Heart right ventricle (tissue), 16 donors: Measurements from ENCODE around the gene MAP3K21. TPM values are rescaled to one million over a fixed set of nuclear protein-coding genes. Genes with fewer than 3 reads are reported as not detected.

Source experiments
- ATAC-seq, 8 donors: fragments of 200-7000 bp; cut with Tn5 transposase; one replicate each; pipeline ENCODE4 v1.9.1; 2020; ENCODE audit warnings: mild to moderate bottlenecking in 8 of 8, moderate library complexity in 8 of 8, moderate number of reproducible peaks in 1 of 8
- DNase-seq, 2 donors: peaks; one replicate each; pipeline ENCODE4 v3.0.0-alpha.2; 2020
- H3K27ac ChIP-seq, 10 donors: fragments of 200-600 bp; sonication (generic) in 2 of 10; one replicate each; pipeline versions ENCODE4 v1.5.0 to v1.8.0; 2020 to 2022; ENCODE audit warnings: mild to moderate bottlenecking in 3 of 10
- H3K27me3 ChIP-seq, 7 donors: fragments of 200-600 bp; one replicate each; pipeline ENCODE4 v1.8.0; 2021 to 2022; ENCODE audit warnings: mild to moderate bottlenecking in 2 of 7
- H3K36me3 ChIP-seq, 9 donors: fragments of 200-600 bp; sonication (generic) in 1 of 9; one replicate each; pipeline versions ENCODE4 v1.5.0 to v1.8.0; 2020 to 2022; ENCODE audit warnings: mild to moderate bottlenecking in 2 of 9
- H3K4me1 ChIP-seq, 9 donors: fragments of 200-600 bp; sonication (generic) in 1 of 9; one replicate each; pipeline versions ENCODE4 v1.5.0 to v1.8.0; 2020 to 2022; ENCODE audit warnings: mild to moderate bottlenecking in 4 of 9
- H3K4me3 ChIP-seq, 10 donors: fragments of 200-600 bp; sonication (generic) in 2 of 10; one replicate each; pipeline versions ENCODE4 v1.5.0 to v1.8.0; 2020 to 2022; ENCODE audit warnings: mild to moderate bottlenecking in 7 of 10, moderate library complexity in 2 of 10
- H3K9me3 ChIP-seq, 11 donors: fragments of 200-600 bp in 10 of 11; sonication (generic) in 2 of 11; one replicate each; pipeline versions ENCODE4 v1.5.0 to v1.8.0; 2013 to 2022; ENCODE audit warnings: mild to moderate bottlenecking in 2 of 11, control low read depth in 1 of 11, moderate library complexity in 1 of 11
- whole genome bisulfite sequencing, 2 donors: extraction: QIAGEN DNeasy Blood & Tissue Kit; methylation state at CpG; one replicate each; pipeline ENCODE4 v1.1.7; 2013; ENCODE audit warnings: inconsistent platforms in 1 of 2; 5-methylcytosine and 5-hydroxymethylcytosine counted together
- intact Hi-C, 10 donors: fragments of 100-400 bp; cut with DNase I; formaldehyde crosslinking; loops; one replicate each; pipeline versions ENCODE4 v1.11.1 to v1.14.2; 2022
- polyA plus RNA-seq, 2 donors: library from polyadenylated mRNA; stranded (reverse); fragments of 200-250 nt; gene quantifications; one replicate each; pipeline ENCODE4 v1.2.3, GENCODE V29; 2013
- total RNA-seq, 10 donors: library from RNA; stranded (reverse); fragmentation: NEBNext Ultra II Directional in 3 of 10; extraction: Animal tissue kit (Norgen Biotek cat#: 25700) in 3 of 10; gene quantifications; one replicate each; pipeline versions ENCODE4 v1.2.1 to v1.2.4, GENCODE V29; 2021 to 2023
- TF ChIP-seq, protein P1 (sequence below), 9 donors: fragments of 200-600 bp; sonication (generic) in 2 of 9; IDR thresholded peaks; one replicate each; pipeline versions ENCODE4 v1.5.0 to v1.8.0; 2021 to 2022; ENCODE audit warnings: antibody characterized with exemption in 9 of 9, mild to moderate bottlenecking in 5 of 9, moderate library complexity in 1 of 9
- donor health status: Arrhythmogenic right ventricular cardiomyopathy.
- donor health status: ischemic (EF 13 %, LVEDD 7.1; RV severe dilation, severe dysfunction).
- donor health status: healthy with polysubstance abuse.
- donor health status: DM: no; HTN: yes; CAD: no.
- donor health status: DM: no; HTN: no; CAD: no.
- donor health status: ischemic (EF 25% LVEDD 6.9; RV normal size, moderate dysfunction).
- donor health status: ischemic (EF 25% LVEDD 5.7; RV mildly dilated, moderate dysfunction).
- donor health status: healthy.
- donor health status: DM: yes; HTN: yes; CAD: no.
- donor health status: Ischemic cardiomyopathy.
- donor health status: ischemic (EF 35%, LVEDD 5.7; RV mildly dilated, moderate dysfunction).
- donor health status: nonischemic (EF 11% LVEDD 7.7; RV severe dilation, severe dysfunction).
- donor health status: DM: yes; HTN: yes; CAD: no.
- donor health status: PGD.
- donor health status: ischemic (EF 29% LVEDD 5.4; RV normal size, mild dysfunction).
- donor health status: nonischemic (EF 23%, LVEDD 6.1; RV moderate dilation, normal function).

The MAP3K21 gene
- total and polyA plus RNA-seq, 12 donors: 0.07 to 0.47 (median 0.17) TPM

DNA sequence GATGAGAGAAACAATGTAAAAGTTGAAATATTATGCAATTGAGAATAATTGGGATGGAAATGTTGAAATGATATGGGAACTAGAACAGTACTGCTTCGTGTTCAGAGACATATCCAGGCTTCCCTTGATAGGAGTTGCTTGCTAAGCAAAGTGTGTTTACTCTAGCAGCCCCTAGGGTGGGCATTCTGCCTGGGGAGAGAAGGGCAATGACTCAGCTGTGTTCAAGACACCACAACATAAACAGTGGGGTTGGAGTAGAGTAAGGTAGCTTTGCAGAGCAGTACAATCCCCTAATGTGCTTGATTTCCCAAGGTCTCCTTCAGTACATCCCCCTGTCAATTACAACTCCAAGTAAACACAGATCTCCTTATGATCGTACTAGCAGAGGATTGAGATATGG, 27.2 kb upstream of the MAP3K21 start:
- H3K9me3 ChIP-seq: peaks cover 0 to 10% (median 0%) of the 10 kb centered on the region in 11 donors
- intact Hi-C loops: loop anchor here in 4 of 10 donors (10.0 kb wide), 1 partner anchor 764 kb away; no protein-coding TSS in a partner anchor
- TF ChIP-seq, protein P1, sequence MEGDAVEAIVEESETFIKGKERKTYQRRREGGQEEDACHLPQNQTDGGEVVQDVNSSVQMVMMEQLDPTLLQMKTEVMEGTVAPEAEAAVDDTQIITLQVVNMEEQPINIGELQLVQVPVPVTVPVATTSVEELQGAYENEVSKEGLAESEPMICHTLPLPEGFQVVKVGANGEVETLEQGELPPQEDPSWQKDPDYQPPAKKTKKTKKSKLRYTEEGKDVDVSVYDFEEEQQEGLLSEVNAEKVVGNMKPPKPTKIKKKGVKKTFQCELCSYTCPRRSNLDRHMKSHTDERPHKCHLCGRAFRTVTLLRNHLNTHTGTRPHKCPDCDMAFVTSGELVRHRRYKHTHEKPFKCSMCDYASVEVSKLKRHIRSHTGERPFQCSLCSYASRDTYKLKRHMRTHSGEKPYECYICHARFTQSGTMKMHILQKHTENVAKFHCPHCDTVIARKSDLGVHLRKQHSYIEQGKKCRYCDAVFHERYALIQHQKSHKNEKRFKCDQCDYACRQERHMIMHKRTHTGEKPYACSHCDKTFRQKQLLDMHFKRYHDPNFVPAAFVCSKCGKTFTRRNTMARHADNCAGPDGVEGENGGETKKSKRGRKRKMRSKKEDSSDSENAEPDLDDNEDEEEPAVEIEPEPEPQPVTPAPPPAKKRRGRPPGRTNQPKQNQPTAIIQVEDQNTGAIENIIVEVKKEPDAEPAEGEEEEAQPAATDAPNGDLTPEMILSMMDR (IDR thresholded peaks at IDR 0.05): no peak
- H3K27ac ChIP-seq: no peak overlapping the region
- DNase-seq (no peak), ATAC-seq (no peak)
- H3K27me3 ChIP-seq: peaks cover 0 to 45% (median 30%) of the 10 kb centered on the region in 7 donors
- H3K4me1 ChIP-seq: peaks cover 0 to 6% (median under 1%) of the 10 kb centered on the region in 9 donors
- H3K4me3 ChIP-seq: no peak overlapping the region
- 69 to 73% methylated on average over 2 of the region's 2 CpGs for WGBS, 2 donors
- no peaks in the 10 kb centered on the region for H3K36me3 ChIP-seq

DNA sequence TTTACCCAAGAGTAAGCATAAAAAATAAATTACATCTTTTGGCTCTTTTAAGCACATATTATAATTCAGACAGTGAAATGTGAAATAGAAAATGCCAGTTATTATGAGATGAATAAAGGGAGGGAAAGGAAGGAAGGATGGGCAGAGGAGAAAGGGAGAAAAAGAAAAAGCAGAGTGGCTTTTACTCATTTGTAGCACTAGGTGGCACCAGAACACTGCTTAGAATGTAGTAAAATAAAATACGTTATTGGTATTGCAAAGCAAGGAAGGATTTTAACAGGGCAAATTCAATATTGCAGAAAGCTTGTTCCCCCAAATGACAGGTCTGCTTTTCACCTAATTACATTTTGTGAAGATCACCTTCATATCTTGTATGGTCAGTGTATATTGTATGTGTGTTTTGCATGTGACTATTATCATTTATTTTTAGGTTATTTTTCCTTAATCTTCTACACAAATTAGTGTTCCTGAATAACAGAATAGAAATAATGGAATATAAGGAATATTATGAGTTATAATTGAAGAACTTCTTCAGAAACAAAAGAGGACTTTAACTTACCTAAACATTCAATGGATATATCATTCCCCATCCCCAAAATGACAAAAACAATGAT, 22.9 kb upstream of the MAP3K21 start:
- Histone ChIP-seq H3K27ac (no peak overlapping the region), H3K4me3 (no peak overlapping the region), H3K4me1 (no peaks in the 10 kb centered on the region), H3K9me3 (peaks cover 0 to 18% (median 0%) of the 10 kb centered on the region in 11 donors), H3K27me3 (peaks cover 0 to 15% (median 6%) of the 10 kb centered on the region in 7 donors), H3K36me3 (no peaks in the 10 kb centered on the region)
- WGBS, 2 donors: 0% methylated on average over 1 of the region's 1 CpG
- intact Hi-C loops: loop anchor here in 4 of 10 donors (10.0 kb wide), 1 partner anchor 760 kb away; no protein-coding TSS in a partner anchor
- DNase-seq (no peak), ATAC-seq (no peak)
- TF ChIP-seq, protein P1 (IDR thresholded peaks at IDR 0.05): peak; percentile 46 to 79 (median 74)

DNA sequence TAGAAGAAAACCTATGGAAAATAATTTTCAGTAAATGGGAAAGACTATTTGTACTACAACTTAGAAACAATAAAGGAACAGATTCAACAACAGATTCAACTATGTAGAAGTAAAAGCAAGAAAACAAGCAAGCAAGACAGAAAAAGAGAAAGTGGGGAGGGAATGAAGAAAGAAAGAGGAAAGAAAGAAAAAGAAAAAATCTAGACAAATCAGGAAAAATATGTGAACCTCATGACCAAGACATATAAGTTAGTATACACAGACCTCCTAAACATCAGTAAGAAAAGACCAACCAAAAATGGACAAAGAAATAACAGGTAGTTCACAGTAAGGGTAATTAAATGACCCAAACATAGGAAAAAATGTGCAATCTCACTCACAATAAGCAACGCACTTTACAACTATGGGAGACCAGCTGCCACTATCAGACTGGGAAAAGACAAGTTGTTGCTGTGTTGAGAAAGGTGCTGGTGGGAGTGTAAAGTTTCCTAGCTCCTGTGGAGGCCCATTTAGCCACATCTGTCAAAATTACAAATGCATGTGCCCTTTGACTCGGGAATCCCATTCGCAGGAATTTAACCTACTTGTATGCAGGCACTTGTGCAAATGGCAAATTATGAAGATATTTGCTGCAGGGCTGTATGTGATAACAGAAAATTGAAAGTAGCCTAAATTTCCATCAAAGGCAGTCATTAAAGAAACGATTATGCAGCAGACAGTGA, 13.9 kb upstream of the MAP3K21 start:
- TF ChIP-seq, protein P1 (IDR thresholded peaks at IDR 0.05): no peak
- ATAC-seq (no peak), DNase-seq (no peak)
- Histone ChIP-seq H3K27ac (no peak overlapping the region), H3K9me3 (no peaks in the 10 kb centered on the region), H3K4me3 (no peak overlapping the region), H3K36me3 (no peaks in the 10 kb centered on the region), H3K27me3 (peaks cover 0 to 7% (median under 1%) of the 10 kb centered on the region in 7 donors), H3K4me1 (no peaks in the 10 kb centered on the region)
- intact Hi-C loops: no loop called here
- WGBS, 2 donors: 61 to 70% methylated on average over 4 of the region's 4 CpGs

DNA sequence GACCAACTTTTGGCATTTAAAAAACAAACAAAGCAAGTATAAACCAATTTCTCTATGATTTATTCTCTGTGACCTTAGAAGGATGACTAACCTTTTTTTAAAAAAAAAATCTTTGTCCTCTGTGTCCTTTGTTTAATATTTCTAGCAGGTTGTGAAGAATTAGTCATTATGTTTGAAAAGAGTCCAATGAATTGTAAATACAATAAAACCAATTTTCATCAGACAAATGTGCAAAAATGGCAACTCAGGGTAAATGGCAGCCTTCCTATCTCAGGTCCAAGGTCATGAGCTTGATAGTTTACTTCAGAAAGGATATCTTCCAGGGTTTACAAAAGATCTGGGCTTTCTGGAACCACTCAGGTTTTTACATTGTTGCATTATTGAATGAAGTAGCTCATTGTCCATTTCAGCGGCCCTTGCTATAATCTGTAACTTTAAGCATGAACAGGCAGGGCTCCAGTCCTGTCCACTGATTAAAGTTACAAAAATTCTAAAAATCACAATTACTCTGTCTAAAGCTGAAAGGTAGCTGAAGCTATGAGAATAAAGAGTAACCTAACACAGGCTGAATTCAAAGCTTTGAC, 11.7 kb upstream of the MAP3K21 start:
- TF ChIP-seq, protein P1 (IDR thresholded peaks at IDR 0.05): no peak
- Histone ChIP-seq H3K27me3 (peaks cover 0 to 15% (median 9%) of the 10 kb centered on the region in 7 donors), H3K4me3 (no peak overlapping the region), H3K4me1 (no peaks in the 10 kb centered on the region), H3K36me3 (no peaks in the 10 kb centered on the region), H3K27ac (no peak overlapping the region), H3K9me3 (no peaks in the 10 kb centered on the region)
- intact Hi-C loops: no loop called here
- ATAC-seq: no peak
- DNase-seq: no peak
- 63 to 77% methylated on average over 1 of the region's 1 CpG for WGBS, 2 donors
